Measurements from ENCODE around the gene HMCN2. TPM values are rescaled to one million over a fixed set of nuclear protein-coding genes. Genes with fewer than 3 reads are reported as not detected.

The HMCN2 gene
- total RNA-seq, 4 donors from 2014 or later: 9.1 to 38.6 (median 12.5) TPM

- Histone ChIP-seq H3K27ac (replicated peaks in 1 of 4) (peak overlapping the region; percentile 76 to 84 (median 80)), H3K27me3 (no peaks in the 10 kb centered on the region), H3K9me3 (no peaks in the 10 kb centered on the region), H3K4me1 (peaks cover 14 to 50% (median 48%) of the 10 kb centered on the region in 4 donors), H3K4me3 (no peak overlapping the region), H3K36me3 (peaks cover 0 to 16% (median 8%) of the 10 kb centered on the region in 4 donors)
- TF ChIP-seq POLR2A (IDR thresholded peaks at IDR 0.05; ENCODE audit: low read depth) (no peak), POLR2AphosphoS5 (IDR thresholded peaks at IDR 0.05) (no peak), EP300 (IDR thresholded peaks at IDR 0.05) (no peak), CTCF (IDR thresholded peaks at IDR 0.05) (no peak)
- intact Hi-C loops (cut with DNase I): loop anchor here (2.0 to 5.0 kb wide), 3 partner anchors 66 to 351 kb away; partner anchors contain the start of gene NCS1
- WGBS: 81% methylated on average over 15 of the region's 17 CpGs
- no peak for DNase-seq (ENCODE audit: extremely low spot score)
These were observed 27.6 kb upstream of the HMCN2 start for GRCh38 chr9:130237763-130238524.

GRCh38 chr9:130239363-130239695 is 26.2 kb upstream of the HMCN2 start:
- Histone ChIP-seq H3K36me3 (peaks cover 0 to 3% (median 1%) of the 10 kb centered on the region in 4 donors), H3K4me3 (no peak overlapping the region), H3K4me1 (peaks cover 18 to 58% (median 55%) of the 10 kb centered on the region in 4 donors), H3K9me3 (no peaks in the 10 kb centered on the region), H3K27me3 (no peaks in the 10 kb centered on the region), H3K27ac (replicated peaks in 1 of 4) (peak overlapping the region in 2 of 4 donors; percentile 34 to 83)
- DNase-seq (ENCODE audit: extremely low spot score): no peak
- 80% methylated on average over 3 of the region's 3 CpGs for WGBS
- TF ChIP-seq CTCF (IDR thresholded peaks at IDR 0.05) (no peak), POLR2AphosphoS5 (IDR thresholded peaks at IDR 0.05) (no peak), POLR2A (IDR thresholded peaks at IDR 0.05; ENCODE audit: low read depth) (no peak), EP300 (IDR thresholded peaks at IDR 0.05) (no peak)
- intact Hi-C loops (cut with DNase I): loop anchor here (5.0 kb wide), 2 partner anchors 67 to 352 kb away; partner anchors contain the start of gene NCS1

GRCh38 chr9:130239741-130240241 is 25.8 kb upstream of the HMCN2 start:
- TF ChIP-seq EP300 (IDR thresholded peaks at IDR 0.05) (no peak), POLR2AphosphoS5 (IDR thresholded peaks at IDR 0.05) (no peak), POLR2A (IDR thresholded peaks at IDR 0.05; ENCODE audit: low read depth) (no peak), CTCF (IDR thresholded peaks at IDR 0.05) (no peak)
- no peak for DNase-seq (ENCODE audit: extremely low spot score)
- H3K9me3 ChIP-seq: no peaks in the 10 kb centered on the region
- H3K4me1 ChIP-seq: peaks cover 18 to 57% (median 54%) of the 10 kb centered on the region in 4 donors
- H3K4me3 ChIP-seq: no peak overlapping the region
- WGBS: 61% methylated on average over 9 of the region's 9 CpGs
- peak overlapping the region; percentile 30 to 83 (median 34) for H3K27ac ChIP-seq (replicated peaks in 1 of 4)
- no peaks in the 10 kb centered on the region for H3K36me3 ChIP-seq
- H3K27me3 ChIP-seq: no peaks in the 10 kb centered on the region
- intact Hi-C loops (cut with DNase I): loop anchor here (5.0 to 10.0 kb wide), 4 partner anchors 67 to 352 kb away; partner anchors contain the start of gene NCS1

GRCh38 chr9:130240410-130241197 is 25.0 kb upstream of the HMCN2 start:
- no peak for DNase-seq (ENCODE audit: extremely low spot score)
- intact Hi-C loops (cut with DNase I): loop anchor here (5.0 to 10.0 kb wide), 2 partner anchors 102 to 194 kb away; no protein-coding TSS in a partner anchor
- no peaks in the 10 kb centered on the region for H3K27me3 ChIP-seq
- peaks cover 17 to 48% (median 46%) of the 10 kb centered on the region in 4 donors for H3K4me1 ChIP-seq
- no peak overlapping the region for H3K4me3 ChIP-seq
- no peak for TF ChIP-seq POLR2A (IDR thresholded peaks at IDR 0.05; ENCODE audit: low read depth)
- peak; percentile 46 to 55 for TF ChIP-seq POLR2AphosphoS5 (IDR thresholded peaks at IDR 0.05)
- 82% methylated on average over 5 of the region's 5 CpGs for WGBS
- H3K27ac ChIP-seq (replicated peaks in 1 of 4): peak overlapping the region in 3 of 4 donors; percentile 34 to 83 (median 35)
- H3K36me3 ChIP-seq: no peaks in the 10 kb centered on the region
- no peaks in the 10 kb centered on the region for H3K9me3 ChIP-seq

Data from esophagus muscularis mucosa (tissue), 4 donors.